K562 (cell line): ENCODE results near the gene EIF2S3. TPM values are rescaled to one million over a fixed set of nuclear protein-coding genes. Genes with fewer than 3 reads are reported as not detected.

Experiments
- ATAC-seq: fragments of 200-7000 bp; cut with Tn5 transposase; 3 replicates; pipeline ENCODE4 v1.9.1; 2020; ENCODE audit warnings: moderate library complexity
- BruUV-seq: library from RNA; stranded (reverse); fragments of 400-500 nt; replicated peaks from 2 replicates; lab custom pipeline; 2021; lab: Mats Ljungman, UMichigan
- CTCF ChIA-PET: fragments of 300-600 bp; formaldehyde crosslinking; extraction: SDS; loops from one replicate; lab custom pipeline; 2021; ENCODE audit warnings: low intra/inter-chr PET ratio; lab: Yijun Ruan, JAX
- POLR2A ChIA-PET: fragments of 300-600, 350-650 bp; sonication (Branson Sonifier 250); formaldehyde crosslinking; extraction: SDS; loops from one replicate; lab custom pipeline; 2021; ENCODE audit warnings: antibody characterized with exemption, inconsistent platforms; lab: Yijun Ruan, JAX
- DNase-seq, 4 experiments: peaks; one replicate each; pipeline versions ENCODE4 v3.0.0 to v3.0.0-alpha.2; 2011 to 2018; ENCODE audit warnings: low spot score in 3 of 4, mixed read lengths in 3 of 4; ENCODE audit errors: extremely low read depth in 1 of 4
- FAIRE-seq: peaks from 2 replicates; lab custom pipeline; 2011; peaks lifted over from hg19 to GRCh38; lab: Jason Lieb, UNC
- H2AFZ ChIP-seq: 2 replicates; pipeline ENCODE4 v1.6.0; 2011; ENCODE audit warnings: low read depth, low read length, control low read depth, inconsistent platforms
- H3K27ac ChIP-seq: fragments of 200-600 bp; 3 replicates; pipeline ENCODE4 v1.8.0; 2011; ENCODE audit warnings: low read depth, mild to moderate bottlenecking, control low read depth, inconsistent platforms, low read length, moderate library complexity, mixed read lengths; ENCODE audit errors: extremely low read depth
- H3K27me3 ChIP-seq, 2 experiments: fragments of 300-600 bp in 1 of 2; 2 replicates in 1 of 2; 3 replicates in 1 of 2; pipeline versions ENCODE4 v1.6.0 to v1.8.0; 2011; ENCODE audit warnings: inconsistent platforms in 2 of 2, low read length in 2 of 2, mild to moderate bottlenecking in 1 of 2, mixed read lengths in 1 of 2, moderate library complexity in 1 of 2; ENCODE audit not compliant: control insufficient read depth in 2 of 2, insufficient read depth in 2 of 2
- H3K36me3 ChIP-seq: fragments of 300-600 bp; 3 replicates; pipeline ENCODE4 v1.8.0; 2011; ENCODE audit warnings: mild to moderate bottlenecking, low read length, inconsistent platforms; ENCODE audit not compliant: control insufficient read depth, insufficient read depth
- H3K4me1 ChIP-seq, 2 experiments: fragments of 200-600 bp in 1 of 2; replicated peaks in 1 of 2; 2 replicates in 1 of 2; 3 replicates in 1 of 2; pipeline versions ENCODE4 v1.5.1 to v1.8.0; 2011; ENCODE audit warnings: inconsistent platforms in 2 of 2, low read length in 2 of 2, mild to moderate bottlenecking in 1 of 2, mixed read lengths in 1 of 2, moderate library complexity in 1 of 2; ENCODE audit not compliant: control insufficient read depth in 2 of 2, insufficient read depth in 2 of 2
- H3K4me2 ChIP-seq: 2 replicates; pipeline ENCODE4 v1.6.1; 2011; ENCODE audit warnings: low read length, control low read depth, inconsistent platforms, mixed read lengths; ENCODE audit not compliant: insufficient read depth
- H3K4me3 ChIP-seq: fragments of 200-600 bp; sonication (generic), shearing (Covaris generic); 2 replicates; pipeline ENCODE4 v1.5.1; 2016; ENCODE audit warnings: control low read depth, inconsistent platforms
- H3K79me2 ChIP-seq: fragments of 200-600 bp; 3 replicates; pipeline ENCODE4 v1.8.0; 2011; ENCODE audit warnings: low read length, inconsistent platforms; ENCODE audit not compliant: control insufficient read depth, insufficient read depth
- H3K9ac ChIP-seq, 2 experiments: 2 replicates each; pipeline versions ENCODE4 v1.6.0 to v1.6.1; 2011; ENCODE audit warnings: low read depth in 2 of 2, low read length in 2 of 2, control low read depth in 1 of 2, inconsistent platforms in 1 of 2, mild to moderate bottlenecking in 1 of 2, mixed read lengths in 1 of 2; ENCODE audit not compliant: insufficient read depth in 1 of 2
- H3K9me1 ChIP-seq: one replicate; pipeline ENCODE4 v1.6.0; 2011; ENCODE audit warnings: inconsistent platforms, mild to moderate bottlenecking, low read length, moderate library complexity; ENCODE audit not compliant: control insufficient read depth, insufficient read depth
- H3K9me3 ChIP-seq: replicated peaks from 2 replicates; pipeline ENCODE4 v1.5.1; 2011; ENCODE audit warnings: low read depth, low read length, inconsistent platforms; ENCODE audit not compliant: control insufficient read depth, insufficient read depth
- H4K20me1 ChIP-seq: replicated peaks from 2 replicates; pipeline ENCODE4 v1.6.1; 2011; ENCODE audit warnings: low read length, inconsistent platforms, mixed read lengths; ENCODE audit not compliant: control insufficient read depth, insufficient read depth
- BRD4 ChIP-seq: fragments of 200-600 bp; sonication (generic); IDR thresholded peaks from 2 replicates; pipeline ENCODE4 v1.6.1; 2017; ENCODE audit warnings: inconsistent platforms
- COPS2 ChIP-seq: fragments of 450-650 bp; conservative IDR thresholded peaks from 2 replicates; pipeline ENCODE4 v1.6.1; 2016; ENCODE audit warnings: mild to moderate bottlenecking, moderate library complexity
- EZH2 ChIP-seq: IDR thresholded peaks from 2 replicates; pipeline ENCODE4 v1.6.1; 2012; ENCODE audit warnings: low read depth, mild to moderate bottlenecking, inconsistent platforms, low read length, borderline replicate concordance
- KAT7 ChIP-seq: sonication (generic); formaldehyde crosslinking; IDR thresholded peaks from 2 replicates; pipeline ENCODE4 v1.8.0; 2022; ENCODE audit warnings: missing genetic modification reagents, mild to moderate bottlenecking, borderline replicate concordance
- KAT8 ChIP-seq: fragments of 450-650 bp; IDR thresholded peaks from 2 replicates; pipeline ENCODE4 v1.6.1; 2016; ENCODE audit warnings: low read depth, mild to moderate bottlenecking
- KLF13 ChIP-seq: fragments of 450-650 bp; IDR thresholded peaks from 2 replicates; pipeline ENCODE4 v1.6.1; 2016; ENCODE audit warnings: missing genetic modification characterization, low read depth, mild to moderate bottlenecking, missing compliant biosample characterization, moderate library complexity, borderline replicate concordance
- MAFG ChIP-seq: fragments of 450-650 bp; conservative IDR thresholded peaks from 2 replicates; pipeline ENCODE4 v1.6.1; 2016; ENCODE audit warnings: missing genetic modification characterization, missing compliant biosample characterization
- RAD21 ChIP-seq, 2 experiments: fragments of 250-450 bp in 1 of 2; fragments of 450-650 bp in 1 of 2; sonication (Bioruptor Pico) in 1 of 2; formaldehyde crosslinking in 1 of 2; IDR thresholded peaks in 1 of 2; conservative IDR thresholded peaks in 1 of 2; 2 replicates each; pipeline versions ENCODE4 v1.4.0 to v1.8.0; 2020 to 2022; ENCODE audit warnings: mild to moderate bottlenecking in 2 of 2, moderate library complexity in 1 of 2
- STAG1 ChIP-seq: sonication (generic); formaldehyde crosslinking; IDR thresholded peaks from 2 replicates; pipeline ENCODE4 v1.5.0; 2020; ENCODE audit warnings: missing genetic modification reagents, borderline replicate concordance
- TRIM25 ChIP-seq: fragments of 450-650 bp; IDR thresholded peaks from 2 replicates; pipeline ENCODE4 v1.7.0; 2016; ENCODE audit warnings: borderline replicate concordance
- U2AF2 ChIP-seq: fragments of 200-400 bp; formaldehyde crosslinking; optimal IDR thresholded peaks from 2 replicates; pipeline ENCODE3; 2017; ENCODE audit warnings: low read depth, mild to moderate bottlenecking, low read length
- ZNF354B ChIP-seq: fragments of 250-450 bp; sonication (Bioruptor Pico); IDR thresholded peaks from 2 replicates; pipeline ENCODE4 v1.4.0; 2020
- ZNF384 ChIP-seq: IDR thresholded peaks from 2 replicates; pipeline ENCODE4 v1.6.1; 2012; ENCODE audit warnings: low read depth, low read length, improper control_type of control experiment
- WGBS: fragments of 100-300 bp; shearing (Covaris generic); methylation state at CpG from one replicate; pipeline ENCODE4 v1.1.6; 2016; ENCODE audit warnings: low coverage, mixed read lengths; ENCODE audit not compliant: insufficient coverage; ENCODE audit errors: missing lambda C conversion rate; 5-methylcytosine and 5-hydroxymethylcytosine counted together
- in situ Hi-C: fragments of 300-500 bp; cut with MboI; formaldehyde crosslinking; loops from 4 replicates; pipeline ENCODE4 v1.15.0; 2018; ENCODE audit warnings: inconsistent platforms, mixed read lengths
- intact Hi-C: fragments of 100-400 bp; cut with micrococcal nuclease; formaldehyde crosslinking; loops from 2 replicates; pipeline ENCODE4 v1.14.2; 2022
- polyA plus RNA-seq, 8 experiments: library from polyadenylated mRNA; depleted of rRNA in 4 of 8; stranded (reverse) in 5 of 8; unstranded in 3 of 8; fragments of >200 nt; fragmentation: Nextera tagmentation in 2 of 8; fragmentation: Illumina TruSeq in 1 of 8; extraction: Ambion mirVana in 2 of 8; extraction: Trizol in 1 of 8; gene quantifications; 2 replicates each; pipeline versions ENCODE4 v1.2.1 to v1.2.3, GENCODE V29; 2011 to 2014; ENCODE audit warnings: inconsistent platforms in 1 of 8, missing spikeins in 1 of 8
- total RNA-seq, 7 experiments: library from RNA; depleted of rRNA in 6 of 7; stranded (reverse); fragments of >200 nt in 6 of 7; fragmentation: Illumina TruSeq in 2 of 7; extraction: Trizol in 2 of 7; gene quantifications; 2 replicates each; pipeline versions ENCODE4 v1.2.1 to v1.2.3, GENCODE V29; 2011 to 2021; ENCODE audit warnings: low replicate concordance in 1 of 7
- TF ChIP-seq, protein P1 (sequence below): fragments of 450-650 bp; IDR thresholded peaks from 2 replicates; pipeline ENCODE4 v1.7.1; 2018; ENCODE audit warnings: mild to moderate bottlenecking, low read depth; ENCODE audit not compliant: partially characterized antibody
- TF ChIP-seq, protein P2 (sequence below), 2 experiments: fragments of 450-650 bp in 1 of 2; sonication (generic) in 1 of 2; formaldehyde crosslinking in 1 of 2; IDR thresholded peaks in 1 of 2; conservative IDR thresholded peaks in 1 of 2; 2 replicates each; pipeline versions ENCODE4 v1.6.1 to v1.8.1; 2016 to 2023; ENCODE audit warnings: mild to moderate bottlenecking in 2 of 2, moderate library complexity in 2 of 2, inconsistent platforms in 1 of 2, missing genetic modification reagents in 1 of 2

EIF2S3 gene
- total and polyA plus RNA-seq, 9 of the 15 experiments (the other 6 are each of a cell fraction or from before 2014, with no cell fraction given) = 148 to 439 (median 275) TPM

GRCh38 chrX:24080704-24081103 lies 25.9 kb downstream of the EIF2S3 start (continued):
- TF ChIP-seq TRIM25 (no peak), KAT8 (no peak)
- TF ChIP-seq, protein P1, sequence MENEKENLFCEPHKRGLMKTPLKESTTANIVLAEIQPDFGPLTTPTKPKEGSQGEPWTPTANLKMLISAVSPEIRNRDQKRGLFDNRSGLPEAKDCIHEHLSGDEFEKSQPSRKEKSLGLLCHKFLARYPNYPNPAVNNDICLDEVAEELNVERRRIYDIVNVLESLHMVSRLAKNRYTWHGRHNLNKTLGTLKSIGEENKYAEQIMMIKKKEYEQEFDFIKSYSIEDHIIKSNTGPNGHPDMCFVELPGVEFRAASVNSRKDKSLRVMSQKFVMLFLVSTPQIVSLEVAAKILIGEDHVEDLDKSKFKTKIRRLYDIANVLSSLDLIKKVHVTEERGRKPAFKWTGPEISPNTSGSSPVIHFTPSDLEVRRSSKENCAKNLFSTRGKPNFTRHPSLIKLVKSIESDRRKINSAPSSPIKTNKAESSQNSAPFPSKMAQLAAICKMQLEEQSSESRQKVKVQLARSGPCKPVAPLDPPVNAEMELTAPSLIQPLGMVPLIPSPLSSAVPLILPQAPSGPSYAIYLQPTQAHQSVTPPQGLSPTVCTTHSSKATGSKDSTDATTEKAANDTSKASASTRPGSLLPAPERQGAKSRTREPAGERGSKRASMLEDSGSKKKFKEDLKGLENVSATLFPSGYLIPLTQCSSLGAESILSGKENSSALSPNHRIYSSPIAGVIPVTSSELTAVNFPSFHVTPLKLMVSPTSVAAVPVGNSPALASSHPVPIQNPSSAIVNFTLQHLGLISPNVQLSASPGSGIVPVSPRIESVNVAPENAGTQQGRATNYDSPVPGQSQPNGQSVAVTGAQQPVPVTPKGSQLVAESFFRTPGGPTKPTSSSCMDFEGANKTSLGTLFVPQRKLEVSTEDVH = no peak

DNA sequence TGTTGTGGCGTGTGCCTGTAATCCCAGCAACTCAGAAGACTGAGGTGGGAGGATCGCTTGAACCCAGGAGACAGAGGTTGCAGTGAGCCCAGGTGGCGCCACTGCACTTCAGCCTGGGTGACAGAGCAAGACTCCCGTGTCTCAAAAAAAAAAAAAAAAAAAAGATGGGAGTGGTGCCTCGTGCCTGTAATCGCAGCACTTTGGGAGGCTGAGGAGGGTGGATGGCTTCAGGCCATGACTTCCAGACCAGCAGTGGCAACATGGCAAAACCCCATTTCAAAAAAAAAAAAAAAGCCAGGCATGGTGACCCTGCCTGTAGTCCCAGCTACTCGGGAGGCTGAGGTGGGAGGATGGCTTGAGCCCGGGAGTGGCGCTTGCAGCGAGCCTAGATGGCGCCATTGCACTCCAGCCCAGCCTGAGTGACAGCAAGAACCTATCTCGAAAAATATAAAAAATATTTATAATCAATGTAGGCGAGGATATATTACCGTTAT lies 27.0 kb downstream of the EIF2S3 start:
- no peak overlapping the region for H3K27ac ChIP-seq
- in situ Hi-C loops = loop anchor here (10.0 kb wide), 1 partner anchor 163 kb away; no protein-coding TSS in a partner anchor
- no peak overlapping the region for H2AFZ ChIP-seq
- intact Hi-C loops = loop anchor here (1.0 to 2.0 kb wide), 2 partner anchors 69 to 161 kb away; no protein-coding TSS in a partner anchor
- FAIRE-seq (peak; percentile 68), ATAC-seq (peak; percentile 86), DNase-seq (peak in 2 of 4 experiments; percentile 10 to 86)
- H3K79me2 ChIP-seq = no peaks in the 10 kb centered on the region
- no peak overlapping the region for H3K4me2 ChIP-seq
- H3K36me3 ChIP-seq = peaks cover 14% of the 10 kb centered on the region; the same call in 2 of the 3 replicates
- no peaks in the 10 kb centered on the region for H4K20me1 ChIP-seq
- no peaks in the 10 kb centered on the region; a peak in 2 of 5 replicates for H3K4me1 ChIP-seq
- no peak overlapping the region for H3K9ac ChIP-seq
- POLR2A ChIA-PET = interaction anchor here (1.0 kb wide), 1 partner anchor 169 kb away, joined by 4 read pairs; no protein-coding TSS in a partner anchor
- no peaks in the 10 kb centered on the region for H3K27me3 ChIP-seq
- H3K9me1 ChIP-seq = no peaks in the 10 kb centered on the region
- CTCF ChIA-PET = interaction anchor here (0.6 to 1.8 kb wide), 6 partner anchors 68 to 449 kb away, joined by 3 to 9 read pairs (median 6); partner anchors contain the start of gene ZFX
- 1% methylated on average over 4 of the region's 14 CpGs for WGBS
- BruUV-seq = no TSS peak
- no peak overlapping the region for H3K4me3 ChIP-seq
- H3K9me3 ChIP-seq = no peaks in the 10 kb centered on the region
- peak; percentile 34 to 62; a peak in 3 of 4 replicates for TF ChIP-seq RAD21 (CRISPR knock-in tag; conservative IDR thresholded peaks at IDR 0.05 in 1 of 2, IDR thresholded peaks at IDR 0.05 in 1 of 2)
- no peak for TF ChIP-seq COPS2
- no peak for TF ChIP-seq KLF13
- TF ChIP-seq, protein P2, sequence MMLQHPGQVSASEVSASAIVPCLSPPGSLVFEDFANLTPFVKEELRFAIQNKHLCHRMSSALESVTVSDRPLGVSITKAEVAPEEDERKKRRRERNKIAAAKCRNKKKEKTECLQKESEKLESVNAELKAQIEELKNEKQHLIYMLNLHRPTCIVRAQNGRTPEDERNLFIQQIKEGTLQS (IDR thresholded peaks at IDR 0.05) = no peak
- TF ChIP-seq, protein P2 (CRISPR knock-in tag; conservative IDR thresholded peaks at IDR 0.05) = no peak
- no peak for TF ChIP-seq BRD4
- TF ChIP-seq MAFG (tag) = no peak
- no peak for TF ChIP-seq EZH2
- peak; percentile 97 for TF ChIP-seq ZNF384
- TF ChIP-seq U2AF2 = no peak
- no peak for TF ChIP-seq STAG1
- no peak for TF ChIP-seq KAT7
- no peak for TF ChIP-seq ZNF354B
